PC-9 (cell line): Measurements from ENCODE around the gene TANGO2. TPM values are rescaled to one million over a fixed set of nuclear protein-coding genes. Genes with fewer than 3 reads are reported as not detected.

Experiments
- BruUV-seq: library from RNA; stranded (reverse); fragments of 400-500 nt; replicated peaks from 2 replicates; lab custom pipeline; 2021; lab: Mats Ljungman, UMichigan
- CTCF ChIA-PET: fragments of 300-600 bp; sonication (Branson Sonifier 250); formaldehyde crosslinking; loops from one replicate; lab custom pipeline; 2022; ENCODE audit warnings: antibody characterized with exemption; lab: Charles Lee
- POLR2A ChIA-PET: fragments of 300-600 bp; sonication (Branson Sonifier 250); formaldehyde crosslinking; loops from one replicate; lab custom pipeline; 2022; ENCODE audit warnings: antibody characterized with exemption; ENCODE audit not compliant: unreplicated experiment; lab: Charles Lee
- DNase-seq, 2 experiments: peaks; one replicate each; pipeline versions ENCODE4 v3.0.0 to v3.0.0-alpha.2; 2015 to 2022; ENCODE audit warnings: mixed read lengths in 1 of 2
- H2AFZ ChIP-seq: fragments of 200-600 bp; sonication (generic); 2 replicates; pipeline ENCODE4 v1.8.1; 2017; ENCODE audit warnings: antibody characterized with exemption
- H3F3A ChIP-seq: fragments of 200-600 bp; sonication (generic); 2 replicates; pipeline ENCODE4 v1.8.1; 2017; ENCODE audit warnings: antibody characterized with exemption, mild to moderate bottlenecking, low read depth; ENCODE audit not compliant: insufficient read depth
- H3K27ac ChIP-seq: fragments of 200-600 bp; sonication (generic); 2 replicates; pipeline ENCODE4 v1.6.1; 2016; ENCODE audit warnings: mixed run types
- H3K27me3 ChIP-seq: fragments of 200-600 bp; sonication (generic); 2 replicates; pipeline ENCODE4 v1.6.1; 2016; ENCODE audit warnings: low read depth, mixed run types; ENCODE audit not compliant: insufficient read depth
- H3K36me3 ChIP-seq: fragments of 200-600 bp; sonication (generic); 2 replicates; pipeline ENCODE4 v1.6.1; 2016; ENCODE audit warnings: low read depth, mixed run types
- H3K4me1 ChIP-seq: fragments of 200-600 bp; sonication (generic); replicated peaks from 2 replicates; pipeline ENCODE4 v1.6.1; 2016; ENCODE audit warnings: mixed run types; ENCODE audit not compliant: insufficient read depth
- H3K4me2 ChIP-seq: fragments of 200-600 bp; sonication (generic); 2 replicates; pipeline ENCODE4 v1.6.1; 2017; ENCODE audit warnings: mixed run types
- H3K4me3 ChIP-seq: fragments of 200-600 bp; sonication (generic); 2 replicates; pipeline ENCODE4 v1.6.1; 2016; ENCODE audit warnings: mixed run types
- H3K79me2 ChIP-seq: fragments of 200-600 bp; sonication (generic); 2 replicates; pipeline ENCODE4 v1.6.1; 2017; ENCODE audit warnings: low read depth, mixed run types
- H3K9me2 ChIP-seq: fragments of 200-600 bp; sonication (generic); 2 replicates; pipeline ENCODE4 v1.8.1; 2017; ENCODE audit warnings: mild to moderate bottlenecking; ENCODE audit not compliant: insufficient read depth
- H3K9me3 ChIP-seq: fragments of 200-600 bp; sonication (generic); 2 replicates; pipeline ENCODE4 v1.8.1; 2016; ENCODE audit warnings: low read depth; ENCODE audit not compliant: insufficient read depth
- H4K20me1 ChIP-seq: fragments of 200-600 bp; sonication (generic); 2 replicates; pipeline ENCODE4 v1.8.1; 2017; ENCODE audit not compliant: insufficient read depth
- EZH2 ChIP-seq: fragments of 200-600 bp; sonication (generic); IDR thresholded peaks from 2 replicates; pipeline ENCODE4 v1.8.0; 2017; ENCODE audit warnings: antibody characterized with exemption, low read depth
- intact Hi-C: fragments of 100-400 bp; cut with micrococcal nuclease; formaldehyde crosslinking; loops from one replicate; pipeline ENCODE4 v1.10.0; 2022; ENCODE audit not compliant: unreplicated experiment
- total RNA-seq: library from RNA; stranded (reverse); gene quantifications from 2 replicates; pipeline ENCODE4 v1.2.3, GENCODE V29; 2021
- TF ChIP-seq, protein P1 (sequence below): fragments of 200-600 bp; sonication (generic); conservative IDR thresholded peaks from 2 replicates; pipeline ENCODE4 v1.6.1; 2017; ENCODE audit warnings: mixed run types, antibody characterized with exemption, mild to moderate bottlenecking, moderate library complexity

TANGO2 gene
- total RNA-seq, 1 experiment from 2014 or later, result 22.4 TPM

DNA sequence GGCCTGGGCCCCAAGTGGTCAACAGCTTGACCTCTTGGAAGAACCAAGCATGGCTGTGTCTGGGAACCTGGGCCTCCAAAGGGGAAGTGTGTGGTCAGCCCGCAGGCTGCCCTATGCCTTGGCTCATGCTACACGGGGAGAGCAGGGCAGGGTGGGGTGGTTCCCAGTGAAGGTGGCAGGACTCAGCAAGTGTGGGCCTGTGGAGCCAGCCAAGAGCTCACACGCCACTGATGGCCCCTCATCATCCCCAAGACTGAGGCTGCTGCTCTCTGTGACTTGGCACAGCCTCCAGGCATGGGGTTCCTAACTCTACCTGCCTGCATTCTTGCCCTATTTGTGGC, 43.2 kb downstream of the TANGO2 start:
- DNase-seq, result no peak
- TF ChIP-seq, protein P1, sequence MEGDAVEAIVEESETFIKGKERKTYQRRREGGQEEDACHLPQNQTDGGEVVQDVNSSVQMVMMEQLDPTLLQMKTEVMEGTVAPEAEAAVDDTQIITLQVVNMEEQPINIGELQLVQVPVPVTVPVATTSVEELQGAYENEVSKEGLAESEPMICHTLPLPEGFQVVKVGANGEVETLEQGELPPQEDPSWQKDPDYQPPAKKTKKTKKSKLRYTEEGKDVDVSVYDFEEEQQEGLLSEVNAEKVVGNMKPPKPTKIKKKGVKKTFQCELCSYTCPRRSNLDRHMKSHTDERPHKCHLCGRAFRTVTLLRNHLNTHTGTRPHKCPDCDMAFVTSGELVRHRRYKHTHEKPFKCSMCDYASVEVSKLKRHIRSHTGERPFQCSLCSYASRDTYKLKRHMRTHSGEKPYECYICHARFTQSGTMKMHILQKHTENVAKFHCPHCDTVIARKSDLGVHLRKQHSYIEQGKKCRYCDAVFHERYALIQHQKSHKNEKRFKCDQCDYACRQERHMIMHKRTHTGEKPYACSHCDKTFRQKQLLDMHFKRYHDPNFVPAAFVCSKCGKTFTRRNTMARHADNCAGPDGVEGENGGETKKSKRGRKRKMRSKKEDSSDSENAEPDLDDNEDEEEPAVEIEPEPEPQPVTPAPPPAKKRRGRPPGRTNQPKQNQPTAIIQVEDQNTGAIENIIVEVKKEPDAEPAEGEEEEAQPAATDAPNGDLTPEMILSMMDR, result no peak
- TF ChIP-seq EZH2, result no peak
- no peaks in the 10 kb centered on the region for H3K4me1 ChIP-seq
- POLR2A ChIA-PET, result no interaction called here
- intact Hi-C loops, result no loop called here
- no peaks in the 10 kb centered on the region for H3K9me2 ChIP-seq
- H3K9me3 ChIP-seq, result no peaks in the 10 kb centered on the region
- no peaks in the 10 kb centered on the region for H3K79me2 ChIP-seq
- CTCF ChIA-PET, result no interaction called here
- no peak overlapping the region for H3K27ac ChIP-seq
- H2AFZ ChIP-seq, result no peak overlapping the region
- H3K4me3 ChIP-seq, result no peak overlapping the region
- BruUV-seq, result no TSS peak
- no peaks in the 10 kb centered on the region for H3F3A ChIP-seq
- H4K20me1 ChIP-seq, result no peaks in the 10 kb centered on the region
- H3K36me3 ChIP-seq, result no peaks in the 10 kb centered on the region
- H3K4me2 ChIP-seq, result no peak overlapping the region
- H3K27me3 ChIP-seq, result no peaks in the 10 kb centered on the region

DNA sequence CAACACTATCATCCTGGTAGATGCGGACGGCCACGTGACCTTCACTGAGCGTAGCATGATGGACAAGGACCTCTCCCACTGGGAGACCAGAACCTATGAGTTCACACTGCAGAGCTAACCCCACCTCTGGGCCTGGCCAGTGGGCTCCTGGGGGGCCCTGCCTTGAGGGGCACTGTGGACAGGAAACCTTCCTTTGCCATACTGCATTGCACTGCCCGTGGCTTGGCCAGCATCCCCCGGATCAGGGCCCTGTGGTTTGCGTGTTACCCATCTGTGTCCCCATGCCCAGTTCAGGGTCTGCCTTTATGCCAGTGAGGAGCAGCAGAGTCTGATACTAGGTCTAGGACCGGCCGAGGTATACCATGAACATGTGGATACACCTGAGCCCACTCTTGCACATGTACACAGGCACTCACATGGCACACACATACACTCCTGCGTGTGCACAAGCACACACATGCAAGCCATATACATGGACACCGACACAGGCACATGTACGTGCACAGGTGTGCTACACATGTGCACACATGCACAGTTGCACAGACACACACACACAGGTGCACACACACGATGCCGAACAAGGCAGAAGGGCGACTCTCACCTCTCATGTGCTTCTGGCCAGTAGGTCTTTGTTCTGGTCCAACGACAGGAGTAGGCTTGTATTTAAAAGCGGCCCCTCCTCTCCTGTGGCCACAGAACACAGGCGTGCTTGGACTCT, 43.8 kb downstream of the TANGO2 start:
- H2AFZ ChIP-seq, result no peak overlapping the region
- H3K79me2 ChIP-seq, result no peaks in the 10 kb centered on the region
- H3K4me3 ChIP-seq, result no peak overlapping the region
- no peak for TF ChIP-seq EZH2
- TF ChIP-seq, protein P1, result no peak
- H3K36me3 ChIP-seq, result no peaks in the 10 kb centered on the region
- no TSS peak for BruUV-seq
- no peaks in the 10 kb centered on the region for H3K9me2 ChIP-seq
- H3K4me2 ChIP-seq, result no peak overlapping the region
- intact Hi-C loops, result no loop called here
- H3K27me3 ChIP-seq, result no peaks in the 10 kb centered on the region
- H3K4me1 ChIP-seq, result no peaks in the 10 kb centered on the region
- POLR2A ChIA-PET, result no interaction called here
- no peaks in the 10 kb centered on the region for H4K20me1 ChIP-seq
- no peaks in the 10 kb centered on the region for H3K9me3 ChIP-seq
- CTCF ChIA-PET, result no interaction called here
- no peaks in the 10 kb centered on the region for H3F3A ChIP-seq
- no peak for DNase-seq
- H3K27ac ChIP-seq, result no peak overlapping the region

DNA sequence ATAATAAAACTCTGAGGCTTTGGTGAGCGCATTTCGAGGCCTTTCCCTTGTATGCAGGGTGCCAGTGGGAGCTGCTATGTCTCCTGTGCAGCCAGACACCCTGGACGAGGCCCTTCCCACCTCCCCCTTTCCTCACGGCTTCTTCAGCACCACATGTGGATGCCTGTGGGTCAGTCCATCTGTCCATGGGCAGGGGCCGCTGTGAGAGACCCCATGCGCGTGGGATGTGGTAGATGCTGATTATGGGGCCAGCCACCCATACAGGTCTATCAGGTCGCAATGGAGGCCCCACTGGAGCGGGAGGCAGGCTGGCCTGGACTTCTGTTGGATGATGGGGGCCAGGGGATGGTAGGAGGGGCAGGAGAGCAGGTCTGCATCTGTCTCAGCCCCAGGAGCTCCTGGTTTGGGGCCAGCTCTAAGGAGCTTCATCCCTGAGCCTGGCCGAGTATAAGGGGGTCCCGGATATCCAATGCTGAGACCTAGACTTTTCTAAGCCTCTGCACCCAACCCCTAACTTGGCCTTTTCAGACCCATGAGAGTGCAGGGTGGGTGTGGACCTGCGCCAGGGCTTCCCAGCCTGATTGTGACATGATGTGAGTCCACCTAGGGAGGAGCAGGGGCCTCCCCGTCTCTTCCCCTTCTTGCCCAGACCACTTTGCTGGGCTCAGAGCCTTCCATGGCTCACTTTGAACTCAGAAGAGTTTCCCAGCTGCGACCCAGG, 45.1 kb downstream of the TANGO2 start:
- H3K4me2 ChIP-seq, result no peak overlapping the region
- no peaks in the 10 kb centered on the region for H4K20me1 ChIP-seq
- TF ChIP-seq, protein P1, result no peak
- no peak for TF ChIP-seq EZH2
- no peaks in the 10 kb centered on the region for H3K4me1 ChIP-seq
- BruUV-seq, result no TSS peak
- no peak overlapping the region for H3K27ac ChIP-seq
- intact Hi-C loops, result no loop called here
- no peaks in the 10 kb centered on the region for H3K9me3 ChIP-seq
- CTCF ChIA-PET, result no interaction called here
- no peaks in the 10 kb centered on the region for H3K27me3 ChIP-seq
- no peaks in the 10 kb centered on the region for H3K79me2 ChIP-seq
- H3K9me2 ChIP-seq, result no peaks in the 10 kb centered on the region
- no peaks in the 10 kb centered on the region for H3F3A ChIP-seq
- H2AFZ ChIP-seq, result no peak overlapping the region
- no peak overlapping the region for H3K4me3 ChIP-seq
- POLR2A ChIA-PET, result no interaction called here
- no peak for DNase-seq
- no peaks in the 10 kb centered on the region for H3K36me3 ChIP-seq
